GM19240 (cell line): Measurements from ENCODE around the gene DCTN3.
A peak's percentile ranks its signal among the peaks of the same experiment; 100 is the strongest.
"Not testable (repeated sequence)": the region's sequence is repeated elsewhere in the genome, so short reads cannot be mapped to it uniquely, and the experiment has no call there.

Experiments used
- DNase-seq: peaks from one replicate; pipeline ENCODE4 v3.0.0; 2011; ENCODE audit warnings: low spot score; ENCODE audit not compliant: insufficient read length

Gene DCTN3

GRCh38 chr9:34647084-34647403 is 26.7 kb upstream of the DCTN3 start:
- no peak for DNase-seq

GRCh38 chr9:34646211-34647083 is 26.2 kb upstream of the DCTN3 start, which contains the start of gene GALT:
Gene GALT (plus strand): TSS chr9:34646675. CDS start chr9:34646705, 30 bp downstream.
- DNase-seq, result peak; percentile 97

- no peak for DNase-seq
Measured at GRCh38 chr9:34644766-34645314, 24.5 kb upstream of the DCTN3 start.

- no peak for DNase-seq
Measured at GRCh38 chr9:34642679-34643078, 22.4 kb upstream of the DCTN3 start.

GRCh38 chr9:34639322-34639721 is 19.0 kb upstream of the DCTN3 start:
- DNase-seq, result not testable (repeated sequence)

- DNase-seq, result no peak
Measured at GRCh38 chr9:34638138-34638445, 17.8 kb upstream of the DCTN3 start.

GRCh38 chr9:34637356-34638137 is 17.3 kb upstream of the DCTN3 start, which contains the start of gene SIGMAR1:
Gene SIGMAR1 (minus strand): TSS chr9:34637787. CDS start chr9:34637697, 90 bp downstream.
- peak; percentile 63 for DNase-seq

GRCh38 chr9:34636791-34637355 is 16.6 kb upstream of the DCTN3 start:
- no peak for DNase-seq

DNA sequence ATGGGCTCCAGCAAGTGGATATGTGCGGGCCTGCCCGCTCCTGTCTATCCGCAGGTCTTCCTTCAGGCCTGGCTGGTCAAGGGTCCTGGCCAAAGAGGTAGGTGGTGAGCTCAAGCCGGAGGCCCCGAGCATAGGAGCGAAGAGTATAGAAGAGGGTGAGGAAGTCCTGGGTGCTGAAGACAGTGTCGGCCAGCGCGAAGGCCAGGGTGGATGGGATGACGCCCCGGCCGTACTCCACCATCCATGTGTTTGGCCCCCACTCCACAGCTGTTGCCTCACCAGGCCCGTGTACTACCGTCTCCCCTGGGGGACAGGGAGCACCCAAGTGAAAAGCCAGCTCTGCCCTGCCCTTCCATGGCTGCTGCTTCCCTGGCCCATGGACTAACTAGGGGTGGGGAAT is 15.3 kb upstream of the DCTN3 start:
- DNase-seq, result no peak

- no peak for DNase-seq
Measured at GRCh38 chr9:34634551-34635248, 14.4 kb upstream of the DCTN3 start.

GRCh38 chr9:34633851-34634550 is 13.7 kb upstream of the DCTN3 start:
- DNase-seq, result peak; percentile 89

- DNase-seq, result no peak
Measured at GRCh38 chr9:34633166-34633565, 12.9 kb upstream of the DCTN3 start.

GRCh38 chr9:34630402-34631154 is 10.3 kb upstream of the DCTN3 start:
- no peak for DNase-seq

- no peak for DNase-seq
Measured at GRCh38 chr9:34629491-34629808, 9.2 kb upstream of the DCTN3 start.

DNA sequence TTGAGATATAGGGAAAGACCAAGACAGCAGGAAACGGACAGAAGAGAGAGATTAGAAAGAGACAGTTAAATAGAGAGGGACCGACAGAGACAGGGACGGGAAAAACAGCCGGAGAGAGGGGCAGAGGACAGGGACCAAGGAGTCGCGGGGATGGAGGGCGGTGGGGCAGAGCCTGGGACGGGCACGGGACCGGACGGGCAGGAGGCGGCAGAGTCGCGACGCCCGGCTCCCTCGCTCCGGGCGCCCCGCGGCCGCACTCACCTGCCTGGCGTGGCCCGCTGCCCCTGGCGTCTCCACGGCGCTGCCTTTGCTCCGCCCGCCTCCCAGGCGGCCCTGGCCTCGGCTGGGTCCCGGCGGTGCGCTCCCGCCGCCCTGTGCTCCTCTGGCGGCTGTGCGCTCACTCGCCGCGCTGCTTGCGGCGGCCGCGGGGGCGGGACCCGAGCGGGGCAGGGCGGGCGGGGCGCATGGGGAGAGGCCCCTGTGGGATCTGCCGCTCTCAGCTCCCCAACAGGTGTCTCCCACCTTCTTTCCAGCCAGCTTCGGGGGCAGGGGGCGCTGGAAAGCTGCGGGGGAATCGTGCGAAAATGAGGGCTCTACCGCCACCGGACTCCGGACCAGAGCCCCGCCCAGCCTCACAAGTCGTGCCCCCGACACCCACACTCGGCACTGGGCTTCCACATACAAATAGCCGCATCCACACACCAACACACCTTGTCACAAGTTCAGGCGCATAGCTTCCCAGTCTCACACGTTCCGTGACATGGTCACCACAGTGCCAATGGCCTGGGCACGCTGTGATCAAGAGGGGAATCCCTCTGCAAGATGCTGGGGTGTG is 8.6 kb upstream of the DCTN3 start, which contains the start of gene ARID3C:
Gene ARID3C (minus strand): TSS at position 411 of the 835 bp plus-strand sequence. CDS start 1,052 bp downstream, outside the sequence.
- DNase-seq, result no peak

GRCh38 chr9:34627716-34628655 is 7.7 kb upstream of the DCTN3 start:
- no peak for DNase-seq

GRCh38 chr9:34625186-34625486 is 4.8 kb upstream of the DCTN3 start:
- no peak for DNase-seq
